Testis (tissue), 3 donors: ENCODE measurements around the gene AUTS2. TPM values are rescaled to one million over a fixed set of nuclear protein-coding genes. Genes with fewer than 3 reads are reported as not detected.

Source experiments
- DNase-seq: peaks from one replicate; pipeline ENCODE4 v3.0.0-alpha.2; 2019
- H3K27ac ChIP-seq, 2 donors: fragments of 200-600 bp; sonication (generic); one replicate each; pipeline ENCODE4 v1.5.1; 2019
- H3K27me3 ChIP-seq: fragments of 200-600 bp; sonication (generic); one replicate; pipeline ENCODE4 v1.5.1; 2019
- H3K36me3 ChIP-seq: fragments of 200-600 bp; sonication (generic); one replicate; pipeline ENCODE4 v1.5.1; 2017; ENCODE audit warnings: low read depth; ENCODE audit errors: missing control alignments
- H3K4me1 ChIP-seq: fragments of 200-600 bp; sonication (generic); one replicate; pipeline ENCODE4 v1.5.1; 2019
- H3K4me3 ChIP-seq, 2 donors: fragments of 200-600 bp; sonication (generic); one replicate each; pipeline ENCODE4 v1.5.1; 2017 to 2019
- H3K9me3 ChIP-seq: fragments of 200-600 bp; sonication (generic); one replicate; pipeline ENCODE4 v1.5.1; 2017
- CTCF ChIP-seq, 3 experiments: fragments of 450-650 bp in 2 of 3; fragments of 200-600 bp in 1 of 3; sonication (generic) in 1 of 3; IDR thresholded peaks; one replicate each; pipeline ENCODE4 v1.5.1; 2016 to 2019; ENCODE audit warnings: antibody characterized with exemption in 3 of 3, mild to moderate bottlenecking in 2 of 3, moderate library complexity in 1 of 3
- POLR2A ChIP-seq: fragments of 450-650 bp; IDR thresholded peaks from one replicate; pipeline ENCODE4 v1.6.1; 2017; ENCODE audit warnings: antibody characterized with exemption, mild to moderate bottlenecking, moderate library complexity
- WGBS, 2 donors: methylation state at CpG; one replicate each; pipeline ENCODE4 v1.1.5; 2018; 5-methylcytosine and 5-hydroxymethylcytosine counted together
- intact Hi-C: fragments of 100-400 bp; cut with DNase I; formaldehyde crosslinking; loops from one replicate; pipeline ENCODE4 v1.15.1; 2023; ENCODE audit warnings: low total_unique reads
- polyA plus RNA-seq: library from polyadenylated mRNA; stranded (reverse); fragments of 350-450 nt; fragmentation: Illumina TruSeq; extraction: RNeasy Lipid Tissue Mini Kit (QIAGEN cat#74804); gene quantifications from one replicate; pipeline ENCODE4 v1.2.3, GENCODE V29; 2014; ENCODE audit warnings: low read depth, low replicate concordance; ENCODE audit not compliant: insufficient read depth
- total RNA-seq, 2 donors: library from RNA; depleted of rRNA; stranded (reverse); fragments of >200 nt; gene quantifications; one replicate each; pipeline ENCODE4 v1.2.3, GENCODE V29; 2016

The AUTS2 gene
- total and polyA plus RNA-seq, 3 donors from 2014 or later: 21.3 to 75.5 (median 56.1) TPM

GRCh38 chr7:69769826-69770225, 171.6 kb downstream of the AUTS2 start:
- H3K27ac ChIP-seq: no peak overlapping the region
- peaks cover 14% of the 10 kb centered on the region for H3K4me1 ChIP-seq
- H3K36me3 ChIP-seq: no peaks in the 10 kb centered on the region
- no peaks in the 10 kb centered on the region for H3K27me3 ChIP-seq
- TF ChIP-seq CTCF (IDR thresholded peaks at IDR 0.05) (no peak), POLR2A (no peak)
- WGBS, 2 donors: 91 to 100% methylated on average over 1 of the region's 1 CpG
- intact Hi-C loops: no loop called here
- no peaks in the 10 kb centered on the region for H3K9me3 ChIP-seq
- H3K4me3 ChIP-seq: no peak overlapping the region
- DNase-seq: no peak

GRCh38 chr7:69770613-69771012, 172.3 kb downstream of the AUTS2 start:
- Histone ChIP-seq H3K9me3 (no peaks in the 10 kb centered on the region), H3K27me3 (no peaks in the 10 kb centered on the region), H3K4me1 (peaks cover 11% of the 10 kb centered on the region), H3K4me3 (no peak overlapping the region), H3K36me3 (no peaks in the 10 kb centered on the region), H3K27ac (no peak overlapping the region)
- no peak for DNase-seq
- intact Hi-C loops: no loop called here
- TF ChIP-seq CTCF (IDR thresholded peaks at IDR 0.05) (no peak), POLR2A (no peak)
- 85 to 86% methylated on average over 6 of the region's 6 CpGs for WGBS, 2 donors

- Histone ChIP-seq H3K4me1 (peaks cover 11% of the 10 kb centered on the region), H3K27ac (no peak overlapping the region), H3K36me3 (no peaks in the 10 kb centered on the region), H3K4me3 (no peak overlapping the region), H3K9me3 (no peaks in the 10 kb centered on the region), H3K27me3 (no peaks in the 10 kb centered on the region)
- TF ChIP-seq POLR2A: no peak
- no peak for TF ChIP-seq CTCF (IDR thresholded peaks at IDR 0.05)
- intact Hi-C loops: no loop called here
- 37 to 57% methylated on average over 9 of the region's 9 CpGs for WGBS, 2 donors
- DNase-seq: peak; percentile 36
Observed at GRCh38 chr7:69772718-69773436, 174.6 kb downstream of the AUTS2 start.

GRCh38 chr7:69773535-69774225, 175.4 kb downstream of the AUTS2 start:
- 76 to 81% methylated on average over 7 to 9 of the region's 9 CpGs for WGBS, 2 donors
- intact Hi-C loops: no loop called here
- TF ChIP-seq POLR2A: no peak
- no peak for TF ChIP-seq CTCF (IDR thresholded peaks at IDR 0.05)
- Histone ChIP-seq H3K9me3 (no peaks in the 10 kb centered on the region), H3K27me3 (no peaks in the 10 kb centered on the region), H3K27ac (no peak overlapping the region), H3K4me3 (no peak overlapping the region), H3K36me3 (no peaks in the 10 kb centered on the region), H3K4me1 (peaks cover 11% of the 10 kb centered on the region)
- DNase-seq: no peak
